Activated CD8-positive, alpha-beta T cell treated with anti-CD3 and anti-CD28 coated beads, Interleukin-2, amount 10 ng/mL, durations not matched to agents 7 days and 5 days (primary cell): ENCODE measurements around the gene DUSP3. TPM values are rescaled to one million over a fixed set of nuclear protein-coding genes. Genes with fewer than 3 reads are reported as not detected.

Experiments used
- ATAC-seq: fragments of 150-1000 bp; cut with Tn5 transposase; one replicate; pipeline ENCODE4 v1.10.0; 2021; ENCODE audit warnings: moderate library complexity
- CTCF ChIA-PET: fragments of 350-600 bp; sonication (Branson Sonifier 250); formaldehyde crosslinking; loops from one replicate; lab custom pipeline; 2021; ENCODE audit warnings: antibody characterized with exemption; lab: Charles Lee
- POLR2A ChIA-PET: fragments of 350-600 bp; sonication (Branson Sonifier 250); formaldehyde crosslinking; loops from one replicate; lab custom pipeline; 2021; ENCODE audit warnings: antibody characterized with exemption; lab: Charles Lee
- DNase-seq: peaks from one replicate; pipeline ENCODE4 v3.0.0-alpha.2; 2020
- H3K27ac Mint-ChIP-seq: one replicate; pipeline ENCODE4 v1.8.0; 2021; ENCODE audit warnings: mild to moderate bottlenecking, mixed read lengths
- H3K27me3 Mint-ChIP-seq: one replicate; pipeline ENCODE4 v1.8.0; 2021; ENCODE audit warnings: low read depth, mixed read lengths
- H3K36me3 Mint-ChIP-seq: one replicate; pipeline ENCODE4 v1.8.0; 2021; ENCODE audit warnings: low read depth, mixed read lengths
- H3K4me1 Mint-ChIP-seq: one replicate; pipeline ENCODE4 v1.8.0; 2021; ENCODE audit warnings: low read depth, mixed read lengths
- H3K4me3 Mint-ChIP-seq: one replicate; pipeline ENCODE4 v1.8.0; 2021; ENCODE audit warnings: mild to moderate bottlenecking, mixed read lengths
- H3K9me3 Mint-ChIP-seq: one replicate; pipeline ENCODE4 v1.8.0; 2022; ENCODE audit warnings: mixed read lengths; ENCODE audit not compliant: insufficient read depth
- total RNA-seq, 2 experiments: library from RNA; stranded (reverse); gene quantifications; one replicate each; pipeline ENCODE4 v1.2.3, GENCODE V29; 2021

DUSP3 gene
- total RNA-seq, 2 experiments from 2014 or later: 9.2 to 14.7 TPM

GRCh38 chr17:43814714-43815113 lies 35.9 kb upstream of the DUSP3 start:
- CTCF ChIA-PET: no interaction called here
- no peak overlapping the region for H3K4me3 Mint-ChIP-seq
- no peaks in the 10 kb centered on the region for H3K9me3 Mint-ChIP-seq
- no peak overlapping the region for H3K27ac Mint-ChIP-seq
- no peak for ATAC-seq
- POLR2A ChIA-PET: no interaction called here
- H3K4me1 Mint-ChIP-seq: no peaks in the 10 kb centered on the region
- H3K27me3 Mint-ChIP-seq: no peaks in the 10 kb centered on the region
- H3K36me3 Mint-ChIP-seq: no peaks in the 10 kb centered on the region
- DNase-seq: no peak

- Mint-ChIP-seq H3K27me3 (no peaks in the 10 kb centered on the region), H3K9me3 (no peaks in the 10 kb centered on the region), H3K4me3 (no peak overlapping the region), H3K36me3 (no peaks in the 10 kb centered on the region), H3K4me1 (no peaks in the 10 kb centered on the region), H3K27ac (no peak overlapping the region)
- CTCF ChIA-PET: no interaction called here
- POLR2A ChIA-PET: no interaction called here
- ATAC-seq (no peak), DNase-seq (no peak)
Measured at GRCh38 chr17:43814026-43814425, 35.2 kb upstream of the DUSP3 start.

- Mint-ChIP-seq H3K4me3 (no peak overlapping the region), H3K9me3 (no peaks in the 10 kb centered on the region), H3K36me3 (no peaks in the 10 kb centered on the region), H3K27me3 (no peaks in the 10 kb centered on the region), H3K27ac (no peak overlapping the region), H3K4me1 (no peaks in the 10 kb centered on the region)
- ChIA-PET CTCF (no interaction called here), POLR2A (no interaction called here)
- ATAC-seq: no peak
- DNase-seq: no peak
Measured at GRCh38 chr17:43813386-43813785, 34.6 kb upstream of the DUSP3 start.

GRCh38 chr17:43812396-43813265 lies 33.9 kb upstream of the DUSP3 start:
- no peak for DNase-seq
- Mint-ChIP-seq H3K27ac (no peak overlapping the region), H3K9me3 (no peaks in the 10 kb centered on the region), H3K27me3 (peaks cover 3% of the 10 kb centered on the region), H3K4me3 (no peak overlapping the region), H3K36me3 (no peaks in the 10 kb centered on the region), H3K4me1 (no peaks in the 10 kb centered on the region)
- POLR2A ChIA-PET: no interaction called here
- no peak for ATAC-seq
- CTCF ChIA-PET: no interaction called here

- DNase-seq (no peak), ATAC-seq (no peak)
- Mint-ChIP-seq H3K4me3 (no peak overlapping the region), H3K27me3 (peaks cover 3% of the 10 kb centered on the region), H3K4me1 (no peaks in the 10 kb centered on the region), H3K36me3 (no peaks in the 10 kb centered on the region), H3K27ac (no peak overlapping the region), H3K9me3 (no peaks in the 10 kb centered on the region)
- ChIA-PET POLR2A (no interaction called here), CTCF (interaction anchor here (1.1 kb wide), 1 partner anchor 35 kb away, joined by 5 read pairs; no protein-coding TSS in a partner anchor)
Measured at GRCh38 chr17:43810823-43811222, 32.0 kb upstream of the DUSP3 start.

GRCh38 chr17:43810226-43810715 lies 31.5 kb upstream of the DUSP3 start:
- DNase-seq: no peak
- Mint-ChIP-seq H3K27me3 (peaks cover 7% of the 10 kb centered on the region), H3K4me1 (no peaks in the 10 kb centered on the region), H3K9me3 (no peaks in the 10 kb centered on the region), H3K4me3 (no peak overlapping the region), H3K36me3 (no peaks in the 10 kb centered on the region), H3K27ac (no peak overlapping the region)
- ChIA-PET POLR2A (no interaction called here), CTCF (interaction anchor here (1.1 kb wide), 1 partner anchor 36 kb away, joined by 5 read pairs; no protein-coding TSS in a partner anchor)
- ATAC-seq: no peak

- H3K27ac Mint-ChIP-seq: no peak overlapping the region
- DNase-seq (no peak), ATAC-seq (no peak)
- peaks cover 12% of the 10 kb centered on the region for H3K27me3 Mint-ChIP-seq
- H3K4me1 Mint-ChIP-seq: no peaks in the 10 kb centered on the region
- CTCF ChIA-PET: interaction anchor here (0.7 kb wide), 1 partner anchor 43 kb away, joined by 3 read pairs; no protein-coding TSS in a partner anchor
- H3K9me3 Mint-ChIP-seq: no peaks in the 10 kb centered on the region
- POLR2A ChIA-PET: interaction anchor here (0.6 kb wide), 1 partner anchor 9 kb away, joined by 3 read pairs; no protein-coding TSS in a partner anchor
- H3K36me3 Mint-ChIP-seq: no peaks in the 10 kb centered on the region
- no peak overlapping the region for H3K4me3 Mint-ChIP-seq
Measured at GRCh38 chr17:43809121-43809520, 30.3 kb upstream of the DUSP3 start.

- Mint-ChIP-seq H3K9me3 (no peaks in the 10 kb centered on the region), H3K4me3 (no peak overlapping the region), H3K36me3 (no peaks in the 10 kb centered on the region), H3K27ac (no peak overlapping the region), H3K4me1 (no peaks in the 10 kb centered on the region), H3K27me3 (peaks cover 15% of the 10 kb centered on the region)
- DNase-seq (no peak), ATAC-seq (no peak)
- POLR2A ChIA-PET: no interaction called here
- CTCF ChIA-PET: no interaction called here
Measured at GRCh38 chr17:43808076-43808475, 29.3 kb upstream of the DUSP3 start.

GRCh38 chr17:43805117-43805516 lies 26.3 kb upstream of the DUSP3 start:
- Mint-ChIP-seq H3K36me3 (no peaks in the 10 kb centered on the region), H3K27me3 (peaks cover 27% of the 10 kb centered on the region), H3K27ac (no peak overlapping the region), H3K4me1 (no peaks in the 10 kb centered on the region), H3K9me3 (no peaks in the 10 kb centered on the region), H3K4me3 (no peak overlapping the region)
- ChIA-PET CTCF (interaction anchor here (1.0 kb wide), 1 partner anchor 39 kb away, joined by 3 read pairs; no protein-coding TSS in a partner anchor), POLR2A (no interaction called here)
- ATAC-seq (no peak), DNase-seq (no peak)

- Mint-ChIP-seq H3K4me3 (no peak overlapping the region), H3K27ac (no peak overlapping the region), H3K36me3 (no peaks in the 10 kb centered on the region), H3K4me1 (no peaks in the 10 kb centered on the region), H3K27me3 (peaks cover 30% of the 10 kb centered on the region), H3K9me3 (no peaks in the 10 kb centered on the region)
- ChIA-PET POLR2A (no interaction called here), CTCF (interaction anchor here (0.8 kb wide), 1 partner anchor 130 kb away, joined by 3 read pairs; no protein-coding TSS in a partner anchor)
- ATAC-seq: no peak
- DNase-seq: no peak
Measured at GRCh38 chr17:43803758-43804157, 25.0 kb upstream of the DUSP3 start.

GRCh38 chr17:43801844-43802243 lies 23.1 kb upstream of the DUSP3 start:
- CTCF ChIA-PET: no interaction called here
- no peak overlapping the region for H3K4me3 Mint-ChIP-seq
- H3K27me3 Mint-ChIP-seq: peaks cover 30% of the 10 kb centered on the region
- H3K36me3 Mint-ChIP-seq: no peaks in the 10 kb centered on the region
- no peak overlapping the region for H3K27ac Mint-ChIP-seq
- DNase-seq (no peak), ATAC-seq (no peak)
- POLR2A ChIA-PET: no interaction called here
- no peaks in the 10 kb centered on the region for H3K4me1 Mint-ChIP-seq
- H3K9me3 Mint-ChIP-seq: no peaks in the 10 kb centered on the region

GRCh38 chr17:43800736-43801135 lies 22.0 kb upstream of the DUSP3 start:
- H3K9me3 Mint-ChIP-seq: no peaks in the 10 kb centered on the region
- H3K27me3 Mint-ChIP-seq: peaks cover 35% of the 10 kb centered on the region
- ATAC-seq: no peak
- no peak for DNase-seq
- H3K36me3 Mint-ChIP-seq: no peaks in the 10 kb centered on the region
- ChIA-PET POLR2A (no interaction called here), CTCF (no interaction called here)
- no peak overlapping the region for H3K4me3 Mint-ChIP-seq
- H3K4me1 Mint-ChIP-seq: no peaks in the 10 kb centered on the region
- H3K27ac Mint-ChIP-seq: no peak overlapping the region
